GM18499 (cell line): Measurements from ENCODE around the gene SLC4A1AP.
"Not testable (repeated sequence)": the region's sequence is repeated elsewhere in the genome, so short reads cannot be mapped to it uniquely, and the experiment has no call there.

Experiments used
- ATAC-seq: cut with Tn5 transposase; IDR thresholded peaks from one replicate; pipeline ENCODE4 v1.9.1; 2021; ENCODE audit warnings: moderate number of reproducible peaks; ENCODE audit not compliant: insufficient read depth, unreplicated experiment

The SLC4A1AP gene

GRCh38 chr2:27663285-27664153 is at the start of gene SLC4A1AP, which contains the start of gene SUPT7L:
TSS of gene SLC4A1AP (plus strand) at chr2:27663889. CDS start at chr2:27663915, 26 bp downstream.
TSS of gene SUPT7L (minus strand) at chr2:27663614. CDS start at chr2:27662192, 1,422 bp downstream.
- ATAC-seq, result no peak

GRCh38 chr2:27613985-27614384 is 49.7 kb upstream of the SLC4A1AP start:
- no peak for ATAC-seq

DNA sequence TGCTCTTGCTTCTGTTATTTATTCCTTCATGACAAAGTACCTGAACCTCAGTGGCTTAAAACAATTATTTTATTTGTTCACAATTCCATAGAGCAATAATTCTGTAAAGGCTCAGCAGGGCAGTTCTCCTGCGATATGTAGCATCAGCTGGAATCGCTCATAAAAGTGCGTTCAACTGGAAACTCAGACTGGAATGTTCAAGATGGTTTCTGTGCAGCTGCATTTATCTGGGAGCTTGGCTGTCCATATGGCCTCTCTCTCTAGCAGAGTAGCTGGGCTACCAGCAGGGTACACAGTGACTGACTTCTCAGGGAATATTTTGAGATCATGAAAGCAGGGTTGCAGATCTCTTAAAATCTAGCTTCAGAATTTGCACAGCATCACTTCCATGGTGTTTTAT is 48.4 kb upstream of the SLC4A1AP start:
- no peak for ATAC-seq

DNA sequence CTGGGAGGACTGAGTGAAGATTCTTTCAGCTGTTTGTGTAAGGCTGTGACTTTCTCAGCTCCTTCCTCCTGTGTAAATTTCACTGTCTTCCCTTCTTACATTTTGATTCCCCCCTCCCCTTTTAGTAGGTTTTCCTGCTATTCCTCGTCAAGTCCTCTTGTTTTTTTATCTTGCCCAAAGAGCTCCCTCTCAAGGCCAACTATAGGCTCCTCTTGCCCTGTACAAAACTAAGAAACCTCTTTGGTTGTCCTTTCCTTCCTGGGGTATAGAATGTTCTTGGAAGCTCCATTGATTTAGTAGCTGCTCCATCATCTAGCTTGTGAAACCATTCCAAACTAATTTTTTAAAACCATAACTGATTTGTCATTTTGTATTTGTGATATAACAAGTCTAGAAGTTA is 42.2 kb upstream of the SLC4A1AP start:
- no peak for ATAC-seq

GRCh38 chr2:27622921-27623384 is 40.7 kb upstream of the SLC4A1AP start:
- ATAC-seq, result no peak

GRCh38 chr2:27624943-27625342 is 38.7 kb upstream of the SLC4A1AP start:
- ATAC-seq, result no peak

DNA sequence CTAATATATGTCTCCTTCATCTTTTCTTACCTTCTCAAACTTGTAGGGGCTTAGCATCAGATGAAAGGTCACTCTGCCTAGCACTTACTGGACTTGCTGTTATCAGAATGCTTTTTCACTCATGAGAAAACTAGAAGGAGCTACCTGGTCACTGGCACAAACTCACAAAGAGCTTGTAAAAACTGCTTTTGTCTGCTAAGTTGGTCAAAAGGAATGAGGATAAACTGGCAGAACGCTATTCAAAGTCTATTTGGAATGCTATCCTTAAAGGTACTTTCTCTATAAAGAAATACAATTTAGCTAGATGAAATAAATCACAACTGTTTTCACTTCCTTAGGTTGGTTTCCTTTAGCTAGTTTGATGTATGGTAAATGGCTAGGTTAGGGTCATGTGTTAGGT is 37.4 kb upstream of the SLC4A1AP start:
- ATAC-seq, result not testable (repeated sequence)

GRCh38 chr2:27626921-27627320 is 36.8 kb upstream of the SLC4A1AP start:
- ATAC-seq, result not testable (repeated sequence)

DNA sequence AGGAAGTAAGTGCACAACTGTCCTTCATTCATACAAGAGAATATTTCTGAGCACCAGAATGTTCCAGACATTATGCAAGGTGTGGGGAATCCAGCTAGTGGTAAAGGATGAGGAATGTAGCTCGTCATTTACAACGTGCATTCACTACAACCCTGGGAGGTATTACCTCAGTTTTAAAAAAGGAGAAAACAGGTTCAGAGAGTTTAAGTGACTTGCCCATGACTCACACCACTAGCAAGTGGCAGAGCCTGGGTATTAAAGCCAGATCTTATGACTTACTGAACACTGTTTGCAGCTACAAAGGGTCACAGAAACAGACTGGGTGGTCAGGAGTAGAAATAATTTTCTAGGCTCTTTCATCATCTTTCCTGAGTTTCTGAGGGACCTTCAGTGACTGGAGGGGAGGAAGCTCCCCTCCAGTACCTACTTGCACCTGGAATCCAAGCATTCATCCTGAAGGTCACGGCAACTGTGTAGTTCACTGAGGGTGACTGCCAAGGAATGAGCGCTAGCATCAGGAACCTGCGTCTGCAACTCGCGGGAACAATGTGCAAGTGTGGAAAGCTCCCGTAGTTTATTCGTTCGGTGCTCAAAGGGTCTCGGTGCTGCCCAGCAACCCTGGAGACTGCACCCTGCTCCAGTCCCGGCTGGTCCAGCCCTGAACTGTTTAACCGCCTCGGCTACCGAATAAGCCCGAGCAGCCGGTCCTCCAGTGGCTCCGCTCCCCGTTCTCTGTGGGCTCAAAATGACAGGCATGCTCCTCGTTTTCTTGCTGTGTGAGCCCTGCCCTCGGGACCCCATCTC is 35.5 kb upstream of the SLC4A1AP start:
- no peak for ATAC-seq

- ATAC-seq, result peak; percentile 82
Observed at GRCh38 chr2:27628767-27629709, 34.7 kb upstream of the SLC4A1AP start, which contains the start of the genes CCDC121 and GPN1. TSS of gene CCDC121 (minus strand) at chr2:27629012. CDS start at chr2:27627799, 1,213 bp downstream. TSS of gene GPN1 (plus strand) at chr2:27629050. CDS start at chr2:27629059, 9 bp downstream.

- ATAC-seq, result not testable (repeated sequence)
Observed at GRCh38 chr2:27630257-27630656, 33.4 kb upstream of the SLC4A1AP start.

- ATAC-seq, result no peak
Observed at GRCh38 chr2:27634291-27634690, 29.4 kb upstream of the SLC4A1AP start.

DNA sequence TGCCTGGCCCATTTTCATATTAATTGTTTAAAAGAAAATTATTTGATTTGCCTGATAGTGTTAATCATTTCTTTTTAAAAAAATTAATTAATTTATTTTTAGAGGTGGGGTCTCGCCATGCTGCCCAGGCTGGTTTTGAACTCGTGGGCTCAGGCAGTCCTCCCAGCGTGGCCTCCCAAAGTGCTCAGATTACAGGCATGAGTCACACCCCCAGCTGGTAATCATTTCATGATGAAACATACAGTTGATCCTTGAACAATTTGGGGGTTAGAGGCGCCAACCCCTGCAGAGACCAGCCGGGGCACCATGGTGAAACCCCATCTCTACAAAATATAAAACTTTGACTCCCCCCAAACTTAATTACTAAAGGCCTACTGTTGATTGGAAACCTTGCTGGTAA is 26.9 kb upstream of the SLC4A1AP start:
- ATAC-seq, result no peak

GRCh38 chr2:27638037-27638637 is 25.6 kb upstream of the SLC4A1AP start:
- ATAC-seq, result no peak

GRCh38 chr2:27638709-27639108 is 25.0 kb upstream of the SLC4A1AP start:
- ATAC-seq, result no peak

DNA sequence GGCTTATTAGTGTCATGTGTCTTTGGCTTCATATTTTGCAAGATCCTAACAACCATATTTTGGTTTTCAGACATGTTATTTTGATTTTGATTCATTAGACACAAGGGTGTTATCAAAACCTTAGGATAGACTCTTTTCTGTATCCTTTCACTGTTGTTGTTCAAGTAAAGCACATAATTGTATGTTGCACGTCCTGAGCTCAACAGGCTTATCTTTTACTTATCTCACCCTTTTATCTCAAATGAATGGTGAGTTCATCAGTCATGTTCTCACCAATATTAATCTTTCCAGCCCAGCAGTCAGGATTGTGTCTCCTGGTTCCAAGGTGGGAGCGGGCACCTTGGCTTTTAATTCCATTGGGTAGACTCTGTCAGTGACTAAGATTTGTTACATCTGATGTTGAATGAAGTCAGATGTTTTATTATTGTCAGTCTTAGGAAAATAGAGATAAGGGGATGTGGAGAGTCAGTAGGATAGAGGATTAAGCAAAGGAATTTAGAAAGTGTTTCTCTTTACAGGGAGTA is 22.9 kb upstream of the SLC4A1AP start:
- ATAC-seq, result no peak

DNA sequence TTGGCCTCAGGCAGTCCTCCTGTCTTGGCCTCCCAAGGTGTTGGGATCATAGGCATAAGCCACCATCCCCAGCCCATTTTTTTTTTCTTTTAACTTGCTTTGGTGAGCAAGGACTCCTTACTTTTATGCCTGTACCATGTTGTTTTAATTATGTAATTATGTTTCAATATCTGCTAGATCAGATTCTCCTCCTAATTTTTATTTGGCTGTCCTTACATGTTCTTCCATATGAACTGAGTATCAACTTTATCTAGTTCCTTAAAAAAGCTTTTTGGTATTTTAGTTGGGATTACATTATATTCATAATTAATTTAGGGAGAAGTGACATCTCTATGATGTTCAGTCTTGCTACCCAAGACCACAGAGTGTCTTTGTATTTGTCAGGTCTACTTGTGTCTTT is 18.5 kb upstream of the SLC4A1AP start:
- no peak for ATAC-seq

DNA sequence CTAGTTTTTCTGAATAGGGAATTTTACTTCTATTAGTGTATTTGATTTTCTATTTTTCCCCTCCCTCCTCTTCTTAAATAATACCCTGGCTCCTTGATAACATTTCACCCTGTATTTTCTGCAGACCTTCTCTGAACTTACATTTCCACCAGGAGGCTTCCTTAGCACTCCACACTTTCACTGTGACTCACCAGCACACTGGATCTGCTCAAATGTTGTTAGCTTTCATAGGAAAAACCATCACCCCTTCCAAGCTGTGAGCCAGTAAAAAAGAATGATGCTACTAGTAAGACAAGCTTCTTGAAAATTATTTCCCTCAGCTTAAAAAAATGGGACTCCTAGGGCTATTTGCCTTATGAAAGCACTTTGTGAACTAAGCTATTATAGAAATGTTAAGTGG is 16.4 kb upstream of the SLC4A1AP start:
- ATAC-seq, result no peak

DNA sequence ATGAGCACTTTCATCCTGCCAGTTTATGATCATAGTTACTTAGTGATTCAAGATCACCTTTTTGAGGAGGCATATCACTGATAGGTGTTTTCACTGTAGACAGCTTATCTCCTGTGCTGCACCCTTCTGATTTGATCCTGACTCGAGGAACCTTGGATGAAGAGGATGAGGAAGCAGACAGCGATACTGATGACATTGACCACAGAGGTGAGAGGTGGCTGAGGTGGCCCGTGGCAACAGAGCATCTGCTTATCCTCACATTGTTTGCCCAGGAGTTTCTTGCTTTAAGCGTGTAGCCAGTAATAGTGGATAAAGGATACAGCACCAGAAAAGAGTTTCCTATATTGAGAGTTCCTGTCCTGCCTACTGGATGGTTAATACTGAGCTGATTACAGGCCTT is 16.0 kb upstream of the SLC4A1AP start:
- ATAC-seq, result no peak
